Liver (tissue), 10 donors: Measurements from ENCODE around the gene CALCR. TPM values are rescaled to one million over a fixed set of nuclear protein-coding genes. Genes with fewer than 3 reads are reported as not detected.
A peak's percentile ranks its signal among the peaks of the same experiment; 100 is the strongest.

Experiments used
- DNase-seq: peaks from one replicate; pipeline ENCODE4 v3.0.0-alpha.2; 2017; ENCODE audit warnings: low spot score
- H3K27ac ChIP-seq, 2 donors: one replicate each; pipeline ENCODE4 v1.7.0; 2013; ENCODE audit warnings: inconsistent platforms in 2 of 2, low read length in 2 of 2, control low read depth in 1 of 2, low read depth in 1 of 2, mild to moderate bottlenecking in 1 of 2
- H3K27me3 ChIP-seq, 4 donors: one replicate each; pipeline versions ENCODE4 v1.6.1 to v1.7.0; 2013; ENCODE audit warnings: low read length in 3 of 4, inconsistent platforms in 1 of 4, mild to moderate bottlenecking in 1 of 4, moderate library complexity in 1 of 4; ENCODE audit not compliant: control insufficient read depth in 4 of 4, insufficient read depth in 4 of 4
- H3K36me3 ChIP-seq, 4 donors: one replicate each; pipeline versions ENCODE4 v1.6.1 to v1.7.0; 2013; ENCODE audit warnings: low read length in 3 of 4, mild to moderate bottlenecking in 3 of 4, low read depth in 1 of 4, moderate library complexity in 1 of 4; ENCODE audit not compliant: control insufficient read depth in 4 of 4, insufficient read depth in 3 of 4
- H3K4me1 ChIP-seq, 4 donors: one replicate each; pipeline versions ENCODE4 v1.6.1 to v1.7.0; 2013; ENCODE audit warnings: low read length in 3 of 4, mild to moderate bottlenecking in 3 of 4, moderate library complexity in 1 of 4; ENCODE audit not compliant: control insufficient read depth in 4 of 4, insufficient read depth in 4 of 4
- H3K4me3 ChIP-seq, 3 donors: one replicate each; pipeline versions ENCODE4 v1.6.1 to v1.7.0; 2013; ENCODE audit warnings: low read length in 3 of 3, control low read depth in 1 of 3, low read depth in 1 of 3, mild to moderate bottlenecking in 1 of 3
- H3K9ac ChIP-seq, 2 donors: one replicate each; pipeline ENCODE4 v1.7.0; 2013; ENCODE audit warnings: low read length in 2 of 2, mild to moderate bottlenecking in 2 of 2, moderate library complexity in 2 of 2, control low read depth in 1 of 2, low read depth in 1 of 2
- H3K9me3 ChIP-seq, 4 donors: one replicate each; pipeline versions ENCODE4 v1.6.1 to v1.7.0; 2013; ENCODE audit warnings: low read length in 3 of 4; ENCODE audit not compliant: control insufficient read depth in 4 of 4
- ATF3 ChIP-seq: IDR thresholded peaks from 2 replicates; pipeline ENCODE4 v1.6.1; 2016; ENCODE audit warnings: antibody characterized with exemption
- CTCF ChIP-seq: fragments of 150-350 bp; IDR thresholded peaks from 2 replicates; pipeline ENCODE4 v1.5.1; 2017; ENCODE audit warnings: improper control_type of control experiment, low read depth, low read length; ENCODE audit not compliant: missing input control
- GABPA ChIP-seq, 2 donors: IDR thresholded peaks in 1 of 2; conservative IDR thresholded peaks in 1 of 2; 2 replicates each; pipeline ENCODE4 v1.6.1; 2016; ENCODE audit warnings: antibody characterized with exemption in 2 of 2, mild to moderate bottlenecking in 1 of 2, moderate library complexity in 1 of 2
- HNF4A ChIP-seq, 2 donors: conservative IDR thresholded peaks; 2 replicates each; pipeline ENCODE4 v1.6.1; 2016; ENCODE audit warnings: antibody characterized with exemption in 2 of 2, mild to moderate bottlenecking in 2 of 2
- HNF4G ChIP-seq: IDR thresholded peaks from 2 replicates; pipeline ENCODE4 v1.6.1; 2016; ENCODE audit warnings: antibody characterized with exemption
- JUND ChIP-seq, 2 donors: IDR thresholded peaks; 2 replicates each; pipeline ENCODE4 v1.6.1; 2016; ENCODE audit warnings: antibody characterized with exemption in 2 of 2
- MAX ChIP-seq: IDR thresholded peaks from 2 replicates; pipeline ENCODE4 v1.6.1; 2016; ENCODE audit warnings: antibody characterized with exemption
- NR2F2 ChIP-seq: IDR thresholded peaks from 2 replicates; pipeline ENCODE4 v1.6.1; 2016; ENCODE audit warnings: antibody characterized with exemption
- RAD21 ChIP-seq, 2 donors: IDR thresholded peaks; 2 replicates each; pipeline ENCODE4 v1.6.1; 2016; ENCODE audit warnings: antibody characterized with exemption in 2 of 2, mild to moderate bottlenecking in 2 of 2
- REST ChIP-seq: IDR thresholded peaks from 2 replicates; pipeline ENCODE4 v1.6.1; 2016; ENCODE audit warnings: antibody characterized with exemption, mild to moderate bottlenecking
- SP1 ChIP-seq: IDR thresholded peaks from 2 replicates; pipeline ENCODE4 v1.6.1; 2018; ENCODE audit warnings: antibody characterized with exemption, mild to moderate bottlenecking
- TAF1 ChIP-seq: conservative IDR thresholded peaks from 2 replicates; pipeline ENCODE4 v1.6.1; 2016; ENCODE audit warnings: antibody characterized with exemption, mild to moderate bottlenecking
- ZBTB33 ChIP-seq: IDR thresholded peaks from 2 replicates; pipeline ENCODE4 v1.6.1; 2016; ENCODE audit warnings: antibody characterized with exemption
- polyA plus RNA-seq, 2 donors: library from polyadenylated mRNA; stranded (reverse) in 1 of 2; unstranded in 1 of 2; fragments of 200-250 nt in 1 of 2; fragments of >200 nt in 1 of 2; fragmentation: Nextera tagmentation in 1 of 2; extraction: Ambion mirVana in 1 of 2; gene quantifications; one replicate each; pipeline versions ENCODE4 v1.2.1 to v1.2.3, GENCODE V29; 2013 to 2015
- small RNA-seq: library from RNA; depleted of rRNA; stranded (forward); fragments of <200 nt; gene quantifications from one replicate; pipeline ENCODE3, GENCODE V24; 2014
- total RNA-seq, 2 donors: library from RNA; depleted of rRNA; stranded (reverse); fragments of >200 nt; gene quantifications; one replicate each; pipeline ENCODE4 v1.2.3, GENCODE V29; 2014
- donor health status: healthy.
- donor health status: healthy.
- donor health status: healthy.
- donor health status: healthy.
- donor health status: healthy.

Gene CALCR
- total and polyA plus RNA-seq, 4 donors, result 0.19 TPM; not detected in 3

GRCh38 chr7:93375603-93376002 is 198.9 kb downstream of the CALCR start:
- TF ChIP-seq ATF3 (no peak), ZBTB33 (no peak), REST (no peak), NR2F2 (no peak), SP1 (no peak), TAF1 (no peak), HNF4A (conservative IDR thresholded peaks at IDR 0.05) (no peak), CTCF (no peak), HNF4G (no peak), GABPA (IDR thresholded peaks at IDR 0.05 in 1 of 2, conservative IDR thresholded peaks at IDR 0.05 in 1 of 2) (no peak), MAX (no peak), JUND (IDR thresholded peaks at IDR 0.05) (no peak), RAD21 (IDR thresholded peaks at IDR 0.05) (no peak)
- Histone ChIP-seq H3K27me3 (no peaks in the 10 kb centered on the region), H3K27ac (no peak overlapping the region), H3K36me3 (no peaks in the 10 kb centered on the region), H3K4me1 (no peaks in the 10 kb centered on the region), H3K4me3 (no peak overlapping the region), H3K9me3 (no peaks in the 10 kb centered on the region), H3K9ac (no peak overlapping the region)
- no peak for DNase-seq

Small RNAs within 50 kb of the gene (small RNA-seq; reads per million reads assigned to genes)
- 0.55 reads per million, percentile 60 among the genes with 10 or more reads in this experiment for gene MIR489
- gene MIR653, result 0.62 reads per million, percentile 65 among the genes with 10 or more reads in this experiment
